T-cell (primary cell): ENCODE results near the gene UROS. TPM values are rescaled to one million over a fixed set of nuclear protein-coding genes. Genes with fewer than 3 reads are reported as not detected.

Experiments used
- ATAC-seq, 4 experiments: fragments of 200-7000 bp in 3 of 4; fragments of 150-1000 bp in 1 of 4; cut with Tn5 transposase; replicated peaks in 1 of 4; 1 replicate in 3 of 4; 2 replicates in 1 of 4; pipeline ENCODE4 v1.10.0; 2021; ENCODE audit warnings: moderate library complexity in 3 of 4, mild to moderate bottlenecking in 2 of 4, moderate number of reproducible peaks in 1 of 4
- CTCF ChIA-PET, 2 donors: fragments of 300-600 bp; sonication (Branson Sonifier 250); formaldehyde crosslinking; loops; one replicate each; lab custom pipeline; 2022; ENCODE audit warnings: antibody characterized with exemption in 2 of 2; lab: Charles Lee
- POLR2A ChIA-PET, 2 donors: fragments of 300-600 bp; sonication (Branson Sonifier 250); formaldehyde crosslinking; loops; one replicate each; lab custom pipeline; 2022; ENCODE audit warnings: antibody characterized with exemption in 2 of 2; lab: Charles Lee
- DNase-seq, 35 experiments: peaks; one replicate each; pipeline versions ENCODE4 v3.0.0 to v3.0.0-alpha.2; 2013 to 2023
- H3K27ac ChIP-seq: one replicate; pipeline ENCODE4 v1.5.1; 2013; ENCODE audit warnings: low read length
- H3K27me3 ChIP-seq, 2 experiments: replicated peaks in 1 of 2; 1 replicate in 1 of 2; 2 replicates in 1 of 2; pipeline versions ENCODE4 v1.6.1 to v1.7.0; 2013; ENCODE audit warnings: low read length in 1 of 2, mixed read lengths in 1 of 2; ENCODE audit not compliant: control insufficient read depth in 2 of 2, insufficient read depth in 2 of 2; ENCODE audit errors: extremely low read depth in 1 of 2
- H3K36me3 ChIP-seq, 2 donors: 1 replicate in 1 of 2; 2 replicates in 1 of 2; pipeline versions ENCODE4 v1.6.1 to v1.7.0; 2013; ENCODE audit warnings: low read length in 1 of 2; ENCODE audit not compliant: control insufficient read depth in 2 of 2, insufficient read depth in 1 of 2; ENCODE audit errors: extremely low read depth in 1 of 2
- H3K4me1 ChIP-seq, 2 experiments: 1 replicate in 1 of 2; 2 replicates in 1 of 2; pipeline versions ENCODE4 v1.6.1 to v1.7.0; 2013; ENCODE audit warnings: low read length in 2 of 2, mixed read lengths in 1 of 2; ENCODE audit not compliant: insufficient read depth in 2 of 2, control insufficient read depth in 1 of 2; ENCODE audit errors: extremely low read depth in 1 of 2
- H3K4me3 ChIP-seq, 2 donors: 1 replicate in 1 of 2; 2 replicates in 1 of 2; pipeline versions ENCODE4 v1.5.1 to v1.7.0; 2013; ENCODE audit warnings: mild to moderate bottlenecking in 2 of 2, low read length in 1 of 2, moderate library complexity in 1 of 2; ENCODE audit not compliant: control insufficient read depth in 1 of 2; ENCODE audit errors: extremely low read depth in 1 of 2
- H3K9me3 ChIP-seq: 2 replicates; pipeline ENCODE4 v1.7.0; 2013
- H3K27ac Mint-ChIP-seq, 2 donors: one replicate each; pipeline ENCODE4 v1.8.0; 2020 to 2021; ENCODE audit warnings: mild to moderate bottlenecking in 2 of 2, mixed read lengths in 2 of 2
- H3K27me3 Mint-ChIP-seq, 2 donors: one replicate each; pipeline ENCODE4 v1.8.0; 2021 to 2022; ENCODE audit warnings: mixed read lengths in 2 of 2
- H3K36me3 Mint-ChIP-seq: one replicate; pipeline ENCODE4 v1.8.0; 2021; ENCODE audit warnings: mixed read lengths
- H3K4me1 Mint-ChIP-seq, 3 donors: one replicate each; pipeline ENCODE4 v1.8.0; 2020 to 2022; ENCODE audit warnings: mixed read lengths in 3 of 3, mild to moderate bottlenecking in 1 of 3
- H3K4me3 Mint-ChIP-seq, 3 donors: one replicate each; pipeline ENCODE4 v1.8.0; 2020 to 2022; ENCODE audit warnings: mild to moderate bottlenecking in 3 of 3, mixed read lengths in 3 of 3, moderate library complexity in 3 of 3
- H3K9me3 Mint-ChIP-seq, 3 donors: one replicate each; pipeline ENCODE4 v1.8.0; 2020 to 2022; ENCODE audit warnings: mixed read lengths in 3 of 3
- WGBS: methylation state at CpG from one replicate; pipeline ENCODE4 v1.1.5; 2013; ENCODE audit warnings: missing lambda C conversion rate; ENCODE audit not compliant: insufficient coverage; 5-methylcytosine and 5-hydroxymethylcytosine counted together
- total RNA-seq, 35 experiments: library from RNA in 6 of 35; stranded (reverse) in 6 of 35; fragments of 120-200 nt in 1 of 35; gene quantifications; one replicate each; pipeline versions ENCODE4 v1.2.1 to v1.2.4 and lab custom pipeline; 2013 to 2026

Gene UROS
- total RNA-seq, 5 donors from 2014 or later (not counting 1 experiment from before 2014, with no cell fraction given) = 28.9 to 39.2 (median 35.5) TPM

DNA sequence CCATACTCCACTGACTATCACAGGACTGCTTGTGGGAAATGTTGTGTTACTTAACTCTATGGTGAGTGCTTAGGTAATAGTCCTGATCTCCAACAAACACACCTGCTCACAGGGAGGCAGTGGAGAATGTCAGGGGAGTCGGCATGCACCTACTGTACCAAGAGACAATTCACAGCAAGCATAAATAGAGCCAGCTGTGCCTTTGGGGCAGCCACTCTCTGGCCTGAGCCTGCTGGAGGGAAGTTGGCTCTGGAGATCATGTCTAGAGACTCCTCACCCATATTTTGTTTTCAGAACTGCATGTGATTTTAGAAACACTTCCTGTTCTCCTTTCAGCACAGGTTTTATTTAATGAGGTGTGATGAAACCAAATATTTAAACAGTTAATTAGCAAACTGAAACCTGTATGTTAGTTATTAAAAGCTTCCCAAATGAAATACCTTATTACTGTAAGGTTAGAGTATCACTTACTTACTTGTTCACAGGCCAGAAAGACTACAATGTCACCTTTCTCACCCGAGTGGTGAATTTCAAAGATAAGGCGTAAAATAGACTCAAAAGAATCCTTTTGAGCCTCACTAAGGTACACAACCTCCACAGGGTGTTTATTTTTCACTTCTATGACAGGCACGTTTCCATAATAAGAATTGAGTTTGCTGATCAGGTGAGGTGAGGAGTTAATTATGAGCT lies 36.2 kb upstream of the UROS start:
- H3K36me3 ChIP-seq = no peaks in the 10 kb centered on the region
- H3K27me3 Mint-ChIP-seq = no peaks in the 10 kb centered on the region
- no peaks in the 10 kb centered on the region for H3K9me3 Mint-ChIP-seq
- H3K4me3 Mint-ChIP-seq = no peak overlapping the region
- no CpG with 5 or more reads among the region's 4 CpGs for WGBS
- H3K4me1 Mint-ChIP-seq = no peaks in the 10 kb centered on the region
- DNase-seq (no peak), ATAC-seq (no peak)
- CTCF ChIA-PET = interaction anchor here in 1 of 2 donors (1.3 kb wide), 1 partner anchor 23 kb away, joined by 6 read pairs; no protein-coding TSS in a partner anchor
- no peaks in the 10 kb centered on the region for H3K27me3 ChIP-seq
- H3K36me3 Mint-ChIP-seq = peaks cover 12% of the 10 kb centered on the region
- no peaks in the 10 kb centered on the region for H3K4me1 ChIP-seq
- no peak overlapping the region for H3K27ac ChIP-seq
- H3K27ac Mint-ChIP-seq = no peak overlapping the region
- H3K4me3 ChIP-seq = no peak overlapping the region
- POLR2A ChIA-PET = no interaction called here
- no peaks in the 10 kb centered on the region for H3K9me3 ChIP-seq

DNA sequence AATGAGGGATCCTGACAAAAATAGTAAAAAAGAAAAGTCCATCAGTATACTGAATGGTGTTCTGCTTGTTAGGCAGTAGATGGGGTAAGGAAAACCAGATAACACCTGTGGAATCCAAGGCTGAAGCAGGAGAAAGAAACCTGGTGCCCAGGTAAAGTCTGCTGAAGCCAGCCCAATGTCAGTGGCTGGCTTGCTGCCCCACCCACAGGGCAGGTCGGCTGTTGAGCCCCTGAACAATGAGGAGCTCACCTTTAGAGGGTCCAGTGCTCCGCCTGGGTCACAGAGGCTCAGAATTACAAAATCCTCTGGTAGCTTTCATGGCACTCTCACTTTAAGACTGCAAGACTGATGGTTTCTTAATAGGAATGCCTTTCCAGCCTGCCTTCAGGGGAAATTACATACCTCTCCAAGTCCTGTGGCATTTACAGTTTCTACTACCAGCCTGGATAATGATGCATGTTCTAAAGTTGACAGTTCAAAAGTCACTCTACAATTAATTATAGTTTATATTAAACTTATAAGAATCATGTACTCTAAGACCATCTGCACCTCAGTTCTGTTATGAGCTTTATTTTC lies 34.2 kb upstream of the UROS start:
- H3K4me1 Mint-ChIP-seq = no peaks in the 10 kb centered on the region
- no peaks in the 10 kb centered on the region for H3K36me3 ChIP-seq
- H3K4me3 Mint-ChIP-seq = no peak overlapping the region
- H3K27me3 Mint-ChIP-seq = no peaks in the 10 kb centered on the region
- no peaks in the 10 kb centered on the region for H3K9me3 Mint-ChIP-seq
- H3K27ac Mint-ChIP-seq = no peak overlapping the region
- H3K4me1 ChIP-seq = no peaks in the 10 kb centered on the region
- ATAC-seq (no peak), DNase-seq (no peak)
- WGBS = 60% methylated on average over 1 of the region's 2 CpGs
- H3K4me3 ChIP-seq = no peak overlapping the region
- ChIA-PET CTCF (no interaction called here), POLR2A (no interaction called here)
- no peak overlapping the region for H3K27ac ChIP-seq
- H3K27me3 ChIP-seq = no peaks in the 10 kb centered on the region
- H3K36me3 Mint-ChIP-seq = peaks cover 26% of the 10 kb centered on the region
- H3K9me3 ChIP-seq = no peaks in the 10 kb centered on the region

DNA sequence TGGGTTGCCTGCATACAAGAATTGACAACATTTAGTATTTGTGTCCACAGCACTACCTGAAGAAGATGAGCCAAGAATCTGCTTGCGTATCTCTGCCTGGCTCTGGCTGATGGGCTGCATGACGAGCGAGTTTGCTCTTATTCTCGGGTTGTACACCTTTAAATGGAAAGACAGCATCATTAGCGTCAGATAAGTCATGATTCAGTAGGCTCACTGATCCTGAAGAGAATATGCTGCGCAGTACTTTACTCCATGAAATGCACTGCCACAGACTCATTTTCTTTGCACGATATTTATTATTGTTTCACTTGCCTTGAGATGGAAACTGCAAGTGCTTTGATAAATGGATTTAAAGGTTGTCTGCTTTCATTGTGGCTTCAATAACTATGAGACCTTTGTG lies 29.4 kb upstream of the UROS start:
- Histone ChIP-seq H3K27ac (no peak overlapping the region), H3K4me3 (no peak overlapping the region), H3K9me3 (no peaks in the 10 kb centered on the region), H3K27me3 (no peaks in the 10 kb centered on the region), H3K4me1 (no peaks in the 10 kb centered on the region), H3K36me3 (peaks cover 0 to 6% of the 10 kb centered on the region in 2 donors)
- H3K36me3 Mint-ChIP-seq = peaks cover 46% of the 10 kb centered on the region
- H3K9me3 Mint-ChIP-seq = no peaks in the 10 kb centered on the region
- ChIA-PET CTCF (no interaction called here), POLR2A (no interaction called here)
- no peak overlapping the region for H3K4me3 Mint-ChIP-seq
- no peaks in the 10 kb centered on the region for H3K27me3 Mint-ChIP-seq
- no peaks in the 10 kb centered on the region for H3K4me1 Mint-ChIP-seq
- no peak for ATAC-seq
- 85% methylated on average over 4 of the region's 7 CpGs for WGBS
- DNase-seq = no peak
- no peak overlapping the region for H3K27ac Mint-ChIP-seq

DNA sequence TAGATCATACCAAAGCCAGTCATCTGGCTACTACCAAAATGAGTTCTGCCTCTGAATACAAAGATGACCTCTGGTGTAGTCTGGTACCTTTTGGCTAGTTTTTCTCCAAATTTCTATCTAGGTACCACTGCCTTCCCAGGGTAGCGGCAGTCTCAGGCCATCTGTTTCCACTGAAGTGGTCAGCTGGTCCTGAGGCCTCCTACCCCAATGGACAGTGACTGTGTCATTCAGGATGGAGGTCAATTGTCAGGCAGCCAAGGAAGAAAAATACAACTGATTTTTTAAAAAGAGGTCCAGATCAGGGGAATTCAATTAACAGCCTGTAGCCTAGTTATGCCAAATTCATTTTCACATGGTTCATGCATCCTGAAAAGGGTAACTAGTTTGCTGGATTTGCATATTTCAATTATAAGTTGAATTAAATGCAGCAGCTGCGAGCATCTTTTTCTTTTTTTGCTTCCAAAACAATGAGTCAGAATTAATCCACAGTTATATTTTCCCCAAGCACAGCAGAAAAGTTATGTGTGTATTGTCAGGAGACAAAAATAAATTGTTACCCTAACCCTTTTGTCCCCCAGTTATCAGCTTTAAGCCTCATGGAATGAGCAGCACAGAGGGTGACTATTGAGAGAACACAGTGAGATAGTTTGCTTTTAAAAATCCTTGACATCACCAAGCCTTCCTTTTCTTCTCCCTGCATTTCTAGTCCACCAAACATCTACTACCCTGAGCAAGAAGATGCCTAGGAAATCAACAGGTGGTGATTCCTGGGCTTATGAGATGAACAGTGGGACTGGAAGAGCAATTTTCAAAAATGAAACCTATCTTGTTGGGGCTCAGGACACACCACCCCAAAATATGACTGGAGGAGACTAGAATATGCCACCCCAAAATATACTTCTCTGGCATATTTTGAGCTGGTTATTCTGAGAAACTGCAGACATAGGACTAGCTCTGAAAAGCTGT lies 28.0 kb upstream of the UROS start:
- Histone ChIP-seq H3K4me1 (no peaks in the 10 kb centered on the region), H3K36me3 (peaks cover 0 to 6% of the 10 kb centered on the region in 2 donors), H3K9me3 (no peaks in the 10 kb centered on the region), H3K27ac (no peak overlapping the region), H3K4me3 (no peak overlapping the region), H3K27me3 (no peaks in the 10 kb centered on the region)
- no peak for DNase-seq
- no peaks in the 10 kb centered on the region for H3K27me3 Mint-ChIP-seq
- no peak overlapping the region for H3K4me3 Mint-ChIP-seq
- no peaks in the 10 kb centered on the region for H3K4me1 Mint-ChIP-seq
- ChIA-PET CTCF (interaction anchor here in 1 of 2 donors (0.7 kb wide), 1 partner anchor 35 kb away, joined by 6 read pairs; no protein-coding TSS in a partner anchor), POLR2A (no interaction called here)
- H3K36me3 Mint-ChIP-seq = peaks cover 46% of the 10 kb centered on the region
- no peaks in the 10 kb centered on the region for H3K9me3 Mint-ChIP-seq
- no peak for ATAC-seq
- no CpG with 5 or more reads among the region's 2 CpGs for WGBS
- H3K27ac Mint-ChIP-seq = no peak overlapping the region

GRCh38 chr10:125849448-125849847 lies 26.4 kb upstream of the UROS start:
- ATAC-seq (no peak), DNase-seq (no peak)
- Mint-ChIP-seq H3K4me3 (no peak overlapping the region), H3K27ac (no peak overlapping the region), H3K27me3 (no peaks in the 10 kb centered on the region), H3K36me3 (peaks cover 48% of the 10 kb centered on the region), H3K4me1 (no peaks in the 10 kb centered on the region), H3K9me3 (no peaks in the 10 kb centered on the region)
- no peak overlapping the region for H3K27ac ChIP-seq
- no peak overlapping the region for H3K4me3 ChIP-seq
- ChIA-PET CTCF (no interaction called here), POLR2A (no interaction called here)
- no peaks in the 10 kb centered on the region for H3K9me3 ChIP-seq
- no peaks in the 10 kb centered on the region for H3K4me1 ChIP-seq
- peaks cover 0 to 6% of the 10 kb centered on the region in 2 donors for H3K36me3 ChIP-seq
- H3K27me3 ChIP-seq = no peaks in the 10 kb centered on the region
- whole genome bisulfite sequencing = no CpG with 5 or more reads among the region's 7 CpGs

GRCh38 chr10:125848857-125849256 lies 25.8 kb upstream of the UROS start:
- CTCF ChIA-PET = no interaction called here
- POLR2A ChIA-PET = no interaction called here
- Histone ChIP-seq H3K36me3 (peaks cover 0 to 6% of the 10 kb centered on the region in 2 donors), H3K27me3 (no peaks in the 10 kb centered on the region), H3K9me3 (no peaks in the 10 kb centered on the region), H3K4me3 (no peak overlapping the region), H3K27ac (no peak overlapping the region), H3K4me1 (no peaks in the 10 kb centered on the region)
- Mint-ChIP-seq H3K4me3 (no peak overlapping the region), H3K4me1 (no peaks in the 10 kb centered on the region), H3K27me3 (no peaks in the 10 kb centered on the region), H3K27ac (no peak overlapping the region), H3K36me3 (peaks cover 45% of the 10 kb centered on the region), H3K9me3 (no peaks in the 10 kb centered on the region)
- DNase-seq = no peak
- ATAC-seq = no peak
- WGBS = 94% methylated on average over 2 of the region's 2 CpGs
